Measurements from ENCODE around the gene VIPAS39.

VIPAS39 gene

GRCh38 chr14:77457522-77458248 lies at the start of gene VIPAS39, which contains the start of gene AHSA1:
Gene VIPAS39 (minus strand): TSS chr14:77457601. CDS start chr14:77454102, 3,499 bp downstream.
Gene AHSA1 (plus strand): TSS chr14:77458093. CDS start chr14:77458190, 97 bp downstream.
- DNase-seq (ENCODE audit: low spot score): peak; percentile 99

- no peak for DNase-seq (ENCODE audit: low spot score)
Observed at GRCh38 chr14:77505031-77505430, 47.6 kb upstream of the VIPAS39 start.

GRCh38 chr14:77503138-77503537 lies 45.7 kb upstream of the VIPAS39 start:
- no peak for DNase-seq (ENCODE audit: low spot score)

GRCh38 chr14:77502109-77502782 lies 44.8 kb upstream of the VIPAS39 start:
- no peak for DNase-seq (ENCODE audit: low spot score)

- no peak for DNase-seq (ENCODE audit: low spot score)
Observed at GRCh38 chr14:77498984-77499527, 41.7 kb upstream of the VIPAS39 start.

DNA sequence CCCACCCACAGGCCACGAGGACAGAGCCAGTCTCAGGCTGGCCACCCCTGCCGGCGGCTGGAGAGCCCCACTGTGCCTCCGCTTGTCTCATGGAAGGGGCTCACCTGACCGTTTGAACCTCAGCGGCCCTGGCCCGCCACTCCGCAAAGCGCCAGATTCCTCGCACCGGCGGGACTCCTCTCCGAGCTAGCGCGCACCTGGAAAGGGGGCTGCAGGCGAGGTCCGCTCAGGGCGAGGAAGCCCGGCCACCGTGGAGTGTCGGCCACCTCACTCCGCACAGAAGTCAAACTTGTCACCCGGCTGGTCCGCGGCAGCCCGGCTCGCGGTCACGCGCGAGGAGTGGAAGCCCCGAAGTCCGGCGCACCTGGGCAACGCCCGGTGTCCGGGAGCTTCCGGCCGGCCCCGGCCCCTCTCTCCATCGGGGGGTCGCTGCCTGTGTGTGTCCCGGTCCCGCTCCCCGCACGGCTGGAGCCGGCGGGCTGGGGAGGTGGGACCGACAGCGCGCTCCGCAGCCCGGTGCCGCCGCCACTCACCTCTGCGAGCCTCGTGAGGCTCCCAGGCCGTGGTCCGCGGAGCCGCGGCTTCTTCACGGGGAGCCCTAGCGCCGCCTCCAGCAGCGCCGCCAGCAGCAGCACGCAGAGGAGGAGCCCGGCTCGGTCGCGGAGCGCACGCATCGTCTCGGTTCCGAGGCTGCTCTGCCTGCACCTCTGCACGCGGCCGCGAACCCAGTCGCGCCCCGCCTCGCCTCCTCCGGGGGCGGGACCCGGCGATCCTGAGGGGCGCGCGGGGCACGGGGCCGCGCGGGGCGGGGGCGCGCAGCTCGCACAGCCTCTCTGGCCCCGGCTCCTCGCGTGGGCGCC lies 40.9 kb upstream of the VIPAS39 start, which contains the start of gene ISM2:
TSS of gene ISM2 (minus strand) at position 697 of the 860 bp plus-strand sequence. CDS start at position 674, 23 bp downstream.
- DNase-seq (ENCODE audit: low spot score): no peak

DNA sequence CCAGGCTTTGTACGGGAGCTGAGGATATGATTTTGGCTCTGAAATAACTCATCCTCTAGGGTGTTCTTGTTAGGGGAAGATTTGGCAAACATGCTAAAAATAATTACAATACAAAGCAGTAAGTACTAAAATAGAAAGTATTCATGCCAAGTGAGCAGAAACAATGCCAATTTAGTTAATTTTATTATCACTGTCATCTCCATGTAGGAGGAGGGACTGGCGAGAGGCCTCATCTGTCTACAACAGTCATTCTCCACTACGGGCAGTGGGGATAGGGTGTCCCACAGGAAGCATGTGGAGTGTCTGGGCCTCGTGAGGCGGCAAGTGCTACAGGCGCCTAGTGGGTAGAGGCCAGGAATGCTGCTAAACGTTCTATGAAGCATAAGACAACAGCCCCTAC lies 37.9 kb upstream of the VIPAS39 start:
- no peak for DNase-seq (ENCODE audit: low spot score)

GRCh38 chr14:77491056-77491455 lies 33.7 kb upstream of the VIPAS39 start:
- DNase-seq (ENCODE audit: low spot score): no peak

GRCh38 chr14:77490347-77490986 lies 33.1 kb upstream of the VIPAS39 start:
- no peak for DNase-seq (ENCODE audit: low spot score)

DNA sequence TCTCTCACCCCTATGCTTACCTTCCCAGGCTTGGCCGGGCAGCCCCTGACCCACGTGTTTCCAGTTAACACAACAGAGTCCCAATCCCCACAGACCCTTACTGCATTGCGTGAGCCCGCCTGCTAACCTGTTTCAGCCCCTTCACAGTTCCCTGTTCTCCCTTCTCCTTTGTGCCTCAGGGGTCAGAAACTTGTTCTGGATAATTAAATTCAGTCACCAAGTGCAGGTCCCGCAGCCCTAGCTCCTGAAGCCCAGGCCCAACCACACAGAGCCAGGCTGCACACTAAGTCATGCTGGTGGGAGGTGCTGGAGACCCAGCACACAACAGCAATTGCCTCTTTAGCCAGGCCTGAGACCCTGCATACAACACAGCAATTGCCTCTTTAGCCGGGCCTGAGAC lies 31.6 kb upstream of the VIPAS39 start:
- DNase-seq (ENCODE audit: low spot score): no peak

DNA sequence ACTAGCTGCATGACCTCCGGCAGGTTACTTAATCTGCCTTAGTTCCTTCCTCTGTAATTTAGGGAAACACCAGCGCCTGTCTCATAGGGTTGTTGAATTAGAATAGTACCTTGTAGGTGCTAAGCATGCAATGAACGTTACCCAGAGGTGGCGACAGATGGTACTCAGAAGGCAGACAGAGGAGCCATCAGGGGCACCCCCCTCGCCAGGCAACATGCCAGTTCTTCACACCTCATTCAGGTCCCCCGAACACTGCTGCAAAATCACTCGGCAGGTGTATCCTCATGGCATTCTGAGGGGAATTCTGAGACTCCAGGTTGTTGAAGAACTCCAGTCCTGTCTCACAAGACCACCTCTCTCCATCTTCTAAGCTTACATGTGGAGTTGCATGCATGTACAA lies 31.2 kb upstream of the VIPAS39 start:
- DNase-seq (ENCODE audit: low spot score): no peak

GRCh38 chr14:77485901-77486678 lies 28.7 kb upstream of the VIPAS39 start:
- peak; percentile 30 for DNase-seq (ENCODE audit: low spot score)

- no peak for DNase-seq (ENCODE audit: low spot score)
Observed at GRCh38 chr14:77485256-77485655, 27.9 kb upstream of the VIPAS39 start.

DNA sequence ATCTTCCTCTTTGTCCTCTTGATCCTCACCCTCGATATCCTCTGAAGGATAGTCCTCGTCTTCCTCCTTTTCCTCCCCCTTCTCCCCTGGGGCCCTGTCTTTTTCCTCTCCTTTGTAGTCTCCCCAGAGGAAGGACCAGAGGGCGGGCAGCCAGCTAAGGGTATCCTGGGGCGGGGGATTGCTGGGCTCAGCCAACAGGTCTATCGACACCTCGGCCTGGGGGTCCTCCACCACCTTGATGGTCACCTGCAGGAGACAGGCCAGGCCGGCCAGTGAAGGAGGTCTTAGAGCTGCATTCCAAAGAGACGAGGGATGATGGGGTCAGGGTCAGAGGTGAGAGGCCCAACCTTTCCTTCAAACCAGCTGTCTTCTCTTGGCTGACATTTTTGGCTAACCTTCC lies 25.0 kb upstream of the VIPAS39 start:
- no peak for DNase-seq (ENCODE audit: low spot score)

DNA sequence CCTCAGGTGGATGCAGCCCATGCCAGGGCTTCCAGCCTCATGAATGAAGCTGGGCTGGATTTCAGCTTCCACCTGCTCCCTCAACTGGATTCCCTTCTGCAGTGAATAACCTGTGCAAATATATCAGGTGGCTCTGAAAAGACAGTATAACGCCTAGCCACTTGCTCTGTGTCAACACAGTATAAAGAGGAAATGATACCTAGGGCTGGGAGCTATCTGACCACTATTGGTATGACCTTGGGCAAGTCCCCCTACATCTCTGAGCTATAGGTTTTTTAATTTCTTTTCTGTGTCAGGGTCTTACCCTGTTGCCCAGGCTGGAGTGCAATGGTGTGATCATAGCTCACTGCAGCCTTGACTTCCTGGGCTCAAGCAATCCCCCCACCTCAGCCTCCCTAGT lies 21.4 kb upstream of the VIPAS39 start:
- DNase-seq (ENCODE audit: low spot score): no peak

DNA sequence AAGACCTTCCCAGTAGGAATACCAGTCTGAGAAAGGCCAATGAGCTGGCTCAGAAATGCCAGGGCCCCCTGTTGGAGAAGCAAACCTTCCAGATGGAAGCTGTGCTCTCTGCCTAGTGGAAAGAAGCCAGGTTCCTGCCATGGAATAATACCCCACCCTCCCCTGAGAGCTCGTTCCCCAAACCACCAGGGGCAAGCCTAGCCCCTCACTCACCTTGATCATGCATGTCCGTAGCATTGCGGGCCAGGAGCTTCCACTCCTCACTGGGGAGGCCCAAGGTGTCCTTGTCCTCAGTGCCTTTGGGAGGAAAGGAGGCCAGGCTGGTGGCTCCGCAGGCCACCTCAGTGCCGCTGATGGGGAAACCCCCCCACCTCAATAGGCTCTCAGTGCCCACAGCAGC lies 20.6 kb upstream of the VIPAS39 start:
- no peak for DNase-seq (ENCODE audit: low spot score)

DNA sequence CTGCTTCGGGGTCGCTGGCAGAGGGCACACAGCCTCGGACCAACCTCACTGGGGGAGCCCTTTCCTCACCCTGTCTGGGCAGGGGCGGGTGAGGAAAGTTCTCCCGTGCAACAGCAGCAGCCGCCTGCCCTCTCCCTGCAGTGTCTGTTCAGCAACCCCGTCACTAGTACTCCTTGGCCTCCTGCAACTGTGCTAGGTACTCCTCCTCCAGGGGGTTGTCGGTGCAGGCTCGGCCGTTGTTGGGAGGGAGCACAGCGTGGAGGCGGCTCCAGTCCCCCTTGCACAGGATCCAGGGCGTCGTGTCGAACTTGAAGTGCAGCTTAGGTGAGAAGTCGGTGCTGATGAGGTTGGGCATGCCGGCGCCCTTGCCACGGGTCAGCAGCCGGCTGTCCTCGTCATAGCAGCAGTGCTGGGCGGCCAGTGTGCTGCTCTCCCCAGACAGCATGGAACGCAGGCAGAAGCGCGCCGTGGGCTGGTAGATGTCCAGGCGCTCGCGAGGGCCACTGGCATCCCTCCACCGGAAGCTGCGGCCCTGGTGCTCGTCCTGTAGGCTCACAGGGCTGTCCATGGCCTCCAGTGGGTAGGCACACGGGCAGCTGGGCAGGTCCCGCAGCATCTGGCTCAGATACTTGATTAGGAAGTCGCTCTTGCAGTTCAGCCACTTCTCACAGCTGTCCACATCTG lies 18.2 kb upstream of the VIPAS39 start:
- DNase-seq (ENCODE audit: low spot score): no peak

- no peak for DNase-seq (ENCODE audit: low spot score)
Observed at GRCh38 chr14:77474479-77475177, 17.2 kb upstream of the VIPAS39 start.

DNA sequence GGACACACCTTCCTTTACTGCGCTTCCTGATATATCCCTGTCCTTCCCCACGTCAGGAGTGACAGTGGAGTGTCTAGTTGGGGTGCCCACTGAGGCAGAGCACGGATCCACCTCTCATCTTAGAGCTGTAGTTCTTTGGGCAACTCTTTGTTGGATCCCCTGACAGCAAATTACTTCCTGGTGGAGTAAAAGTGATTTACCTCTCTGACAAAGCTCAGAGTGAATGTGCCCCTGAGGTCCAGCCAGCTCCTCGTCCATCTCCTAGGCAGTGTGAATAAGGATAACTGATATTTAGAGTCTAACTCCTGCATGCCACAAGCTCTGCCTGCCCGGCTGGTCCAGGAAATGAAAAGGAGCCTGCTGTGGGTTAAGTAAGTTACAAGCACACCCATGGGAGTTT lies 16.5 kb upstream of the VIPAS39 start:
- no peak for DNase-seq (ENCODE audit: low spot score)

All from kidney capillary endothelial cell (primary cell).